Smooth muscle cell (in vitro differentiated cells): ENCODE data around the gene CMTM3. TPM values are rescaled to one million over a fixed set of nuclear protein-coding genes. Genes with fewer than 3 reads are reported as not detected.
"Not testable (repeated sequence)": the region's sequence is repeated elsewhere in the genome, so short reads cannot be mapped to it uniquely, and the experiment has no call there.

Experiments used
- DNase-seq: peaks from one replicate; lab custom pipeline; 2025; ENCODE audit not compliant: unreplicated experiment; lab: John Stamatoyannopoulos, UW
- H2AFZ ChIP-seq: fragments of 200-600 bp; sonication (generic); 2 replicates; pipeline ENCODE4 v1.6.0; 2016; ENCODE audit warnings: antibody characterized with exemption, low read depth, mild to moderate bottlenecking
- H3F3A ChIP-seq: fragments of 200-600 bp; sonication (generic); 2 replicates; pipeline ENCODE4 v1.6.0; 2017; ENCODE audit warnings: antibody characterized with exemption, low read depth
- H3K27ac ChIP-seq: fragments of 200-600 bp; sonication (generic); 2 replicates; pipeline ENCODE4 v1.5.1; 2016; ENCODE audit warnings: low read depth, mild to moderate bottlenecking
- H3K27me3 ChIP-seq: fragments of 200-600 bp; sonication (generic); 2 replicates; pipeline ENCODE4 v1.6.1; 2016; ENCODE audit warnings: low read depth, mild to moderate bottlenecking
- H3K36me3 ChIP-seq: fragments of 200-600 bp; sonication (generic); 2 replicates; pipeline ENCODE4 v1.5.1; 2016; ENCODE audit warnings: low read depth
- H3K4me1 ChIP-seq: fragments of 200-600 bp; sonication (generic); 2 replicates; pipeline ENCODE4 v1.5.1; 2016; ENCODE audit warnings: low read depth
- H3K4me2 ChIP-seq: fragments of 200-600 bp; sonication (generic); 2 replicates; pipeline ENCODE4 v1.6.0; 2016; ENCODE audit warnings: mild to moderate bottlenecking
- H3K4me3 ChIP-seq: fragments of 200-600 bp; sonication (generic); 2 replicates; pipeline ENCODE4 v1.5.1; 2016; ENCODE audit warnings: mild to moderate bottlenecking
- H3K79me2 ChIP-seq: fragments of 200-600 bp; sonication (generic); 2 replicates; pipeline ENCODE4 v1.6.0; 2016; ENCODE audit warnings: low read depth, mild to moderate bottlenecking
- H3K9ac ChIP-seq: fragments of 200-600 bp; sonication (generic); 2 replicates; pipeline ENCODE4 v1.6.0; 2016; ENCODE audit warnings: low read depth
- H3K9me3 ChIP-seq: fragments of 200-600 bp; sonication (generic); replicated peaks from 2 replicates; pipeline ENCODE4 v1.5.1; 2016; ENCODE audit warnings: low read depth
- H4K20me1 ChIP-seq: fragments of 200-600 bp; sonication (generic); 2 replicates; pipeline ENCODE4 v1.6.0; 2016; ENCODE audit warnings: low read depth
- WGBS: methylation state at CpG from one replicate; pipeline ENCODE4 v1.1.7; 2016; ENCODE audit warnings: low lambda C conversion rate; 5-methylcytosine and 5-hydroxymethylcytosine counted together
- polyA plus RNA-seq: library from polyadenylated mRNA; unstranded; fragments of >200 nt; fragmentation: Nextera tagmentation; extraction: Ambion mirVana; gene quantifications from 2 replicates; pipeline ENCODE4 v1.2.1, GENCODE V29; 2016
- total RNA-seq: library from RNA; depleted of rRNA; stranded (reverse); fragments of >200 nt; gene quantifications from 2 replicates; pipeline ENCODE4 v1.2.3, GENCODE V29; 2014
- TF ChIP-seq, protein P1 (sequence below): fragments of 200-600 bp; sonication (generic); IDR thresholded peaks from 2 replicates; pipeline ENCODE4 v1.5.1; 2017; ENCODE audit warnings: borderline replicate concordance, mild to moderate bottlenecking, antibody characterized with exemption; ENCODE audit not compliant: insufficient read depth, poor library complexity, severe bottlenecking

Gene CMTM3
- total and polyA plus RNA-seq, 2 experiments from 2014 or later, result 21.8 to 57.8 TPM

DNA sequence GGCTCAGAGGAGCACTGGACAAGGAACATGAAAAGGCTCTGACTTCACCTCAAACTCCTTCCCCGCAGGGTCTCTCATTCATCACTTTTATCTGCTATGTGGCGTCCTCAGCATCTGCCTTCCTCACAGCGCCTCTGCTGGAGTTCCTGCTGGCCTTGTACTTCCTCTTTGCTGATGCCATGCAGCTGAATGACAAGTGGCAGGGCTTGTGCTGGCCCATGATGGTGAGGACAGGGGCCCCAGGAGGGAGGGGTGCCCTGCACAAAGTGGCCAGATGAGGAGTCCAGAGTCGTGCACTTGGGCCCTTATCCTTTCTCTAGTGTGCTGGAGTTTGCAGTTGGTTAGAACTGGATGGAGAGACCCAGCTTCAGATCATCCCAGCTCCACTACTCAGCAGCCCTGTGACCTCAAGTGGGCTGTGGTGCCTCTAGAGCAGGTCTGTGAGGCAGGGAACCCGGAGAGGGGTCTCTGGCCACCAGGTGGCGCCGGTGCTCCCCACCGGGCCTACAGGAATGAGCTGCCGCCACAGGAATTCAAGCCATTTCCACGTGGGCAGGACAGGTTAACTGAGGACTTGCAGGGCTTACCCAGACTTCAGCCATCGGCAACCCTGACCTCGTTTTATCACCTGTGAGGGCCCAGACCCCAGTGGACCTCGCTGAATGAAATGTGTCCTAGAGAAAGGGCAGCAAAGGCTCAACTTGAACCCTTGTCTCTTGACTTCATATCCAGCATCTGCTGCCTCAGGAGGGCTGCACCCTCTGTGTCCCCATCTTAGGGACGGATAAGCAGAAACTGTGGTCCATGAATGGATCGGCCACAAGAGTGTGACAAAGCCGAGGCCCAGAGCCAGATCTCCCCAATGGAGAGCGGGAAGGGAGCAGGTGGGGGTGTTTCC is 4.0 kb downstream of the CMTM3 start:
- no peaks in the 10 kb centered on the region for H3K9me3 ChIP-seq
- H3K36me3 ChIP-seq, result no peaks in the 10 kb centered on the region
- no peaks in the 10 kb centered on the region for H3F3A ChIP-seq
- no peak overlapping the region for H2AFZ ChIP-seq
- TF ChIP-seq, protein P1, sequence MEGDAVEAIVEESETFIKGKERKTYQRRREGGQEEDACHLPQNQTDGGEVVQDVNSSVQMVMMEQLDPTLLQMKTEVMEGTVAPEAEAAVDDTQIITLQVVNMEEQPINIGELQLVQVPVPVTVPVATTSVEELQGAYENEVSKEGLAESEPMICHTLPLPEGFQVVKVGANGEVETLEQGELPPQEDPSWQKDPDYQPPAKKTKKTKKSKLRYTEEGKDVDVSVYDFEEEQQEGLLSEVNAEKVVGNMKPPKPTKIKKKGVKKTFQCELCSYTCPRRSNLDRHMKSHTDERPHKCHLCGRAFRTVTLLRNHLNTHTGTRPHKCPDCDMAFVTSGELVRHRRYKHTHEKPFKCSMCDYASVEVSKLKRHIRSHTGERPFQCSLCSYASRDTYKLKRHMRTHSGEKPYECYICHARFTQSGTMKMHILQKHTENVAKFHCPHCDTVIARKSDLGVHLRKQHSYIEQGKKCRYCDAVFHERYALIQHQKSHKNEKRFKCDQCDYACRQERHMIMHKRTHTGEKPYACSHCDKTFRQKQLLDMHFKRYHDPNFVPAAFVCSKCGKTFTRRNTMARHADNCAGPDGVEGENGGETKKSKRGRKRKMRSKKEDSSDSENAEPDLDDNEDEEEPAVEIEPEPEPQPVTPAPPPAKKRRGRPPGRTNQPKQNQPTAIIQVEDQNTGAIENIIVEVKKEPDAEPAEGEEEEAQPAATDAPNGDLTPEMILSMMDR, result peak; percentile 94
- no peak overlapping the region for H3K9ac ChIP-seq
- peaks cover 15% of the 10 kb centered on the region for H3K79me2 ChIP-seq
- H3K4me1 ChIP-seq, result peaks cover 8% of the 10 kb centered on the region
- no peaks in the 10 kb centered on the region for H3K27me3 ChIP-seq
- 39% methylated on average over 17 of the region's 17 CpGs for WGBS
- H3K27ac ChIP-seq, result no peak overlapping the region
- peak; percentile 49 for DNase-seq
- H3K4me3 ChIP-seq, result no peak overlapping the region
- H4K20me1 ChIP-seq, result peaks cover 67% of the 10 kb centered on the region
- H3K4me2 ChIP-seq, result no peak overlapping the region

DNA sequence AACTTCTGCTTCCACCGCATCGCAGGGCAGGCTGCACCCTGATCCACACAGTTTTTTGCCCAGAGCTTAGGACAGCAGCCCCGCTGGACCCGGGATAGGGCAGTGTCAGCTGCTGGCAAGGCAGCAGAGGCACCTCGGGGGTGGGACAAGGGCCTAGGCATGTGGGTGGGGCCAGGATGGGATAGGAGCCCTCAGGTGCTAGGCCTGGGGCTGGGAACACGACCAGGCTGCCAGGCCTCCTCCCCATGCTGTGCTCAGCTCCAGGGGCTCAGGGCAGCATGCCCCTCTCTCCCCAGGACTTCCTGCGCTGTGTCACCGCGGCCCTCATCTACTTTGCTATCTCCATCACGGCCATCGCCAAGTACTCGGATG is 4.6 kb downstream of the CMTM3 start:
- no peak overlapping the region for H3K9ac ChIP-seq
- peaks cover 8% of the 10 kb centered on the region for H3K4me1 ChIP-seq
- H3F3A ChIP-seq, result no peaks in the 10 kb centered on the region
- no peak for DNase-seq
- H2AFZ ChIP-seq, result no peak overlapping the region
- no peak overlapping the region for H3K4me3 ChIP-seq
- H3K4me2 ChIP-seq, result no peak overlapping the region
- H4K20me1 ChIP-seq, result peaks cover 69% of the 10 kb centered on the region
- no peaks in the 10 kb centered on the region for H3K27me3 ChIP-seq
- TF ChIP-seq, protein P1, result no peak
- no peak overlapping the region for H3K27ac ChIP-seq
- WGBS, result 95% methylated on average over 11 of the region's 12 CpGs
- H3K36me3 ChIP-seq, result no peaks in the 10 kb centered on the region
- peaks cover 15% of the 10 kb centered on the region for H3K79me2 ChIP-seq
- H3K9me3 ChIP-seq, result no peaks in the 10 kb centered on the region

DNA sequence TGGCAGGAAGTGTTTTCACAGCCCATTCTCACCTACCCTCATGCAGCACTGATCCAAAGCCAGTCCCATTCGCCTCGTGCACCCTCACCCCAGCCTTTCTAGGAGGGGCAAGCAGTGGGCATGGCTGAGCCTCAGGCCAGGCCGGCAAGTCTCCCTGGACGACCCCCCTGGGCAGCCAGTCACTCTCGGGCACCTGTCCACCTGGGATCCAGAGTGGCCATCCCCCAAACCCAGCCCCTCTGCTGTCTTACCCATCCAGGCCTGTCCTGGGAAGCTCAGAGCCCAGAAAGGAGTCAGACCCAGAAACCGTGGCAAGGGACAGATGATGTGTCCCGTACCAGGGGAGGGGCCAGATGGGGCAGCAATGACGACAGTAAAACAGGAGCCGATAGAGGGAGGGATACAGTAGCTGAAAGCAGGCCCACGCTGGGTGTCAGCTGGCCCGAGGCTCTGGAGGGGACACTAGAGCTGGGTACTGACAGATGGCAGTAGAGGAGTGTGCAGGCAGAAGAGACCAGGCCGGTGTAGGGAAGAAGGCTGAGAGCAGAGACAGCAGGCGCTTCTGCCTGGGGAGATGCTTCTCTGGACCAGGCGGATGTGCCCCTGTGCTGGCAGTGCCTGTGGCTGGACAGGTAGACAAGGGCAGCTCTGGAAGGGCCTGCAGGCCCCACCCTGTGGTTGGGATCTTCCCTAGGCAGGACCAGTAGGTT is 5.8 kb downstream of the CMTM3 start:
- H4K20me1 ChIP-seq, result peaks cover 69% of the 10 kb centered on the region
- TF ChIP-seq, protein P1, result no peak
- WGBS, result 94% methylated on average over 14 of the region's 14 CpGs
- no peak overlapping the region for H3K9ac ChIP-seq
- no peaks in the 10 kb centered on the region for H3F3A ChIP-seq
- no peak overlapping the region for H2AFZ ChIP-seq
- no peak overlapping the region for H3K4me2 ChIP-seq
- no peaks in the 10 kb centered on the region for H3K36me3 ChIP-seq
- H3K9me3 ChIP-seq, result no peaks in the 10 kb centered on the region
- H3K4me1 ChIP-seq, result peaks cover 8% of the 10 kb centered on the region
- peaks cover 9% of the 10 kb centered on the region for H3K79me2 ChIP-seq
- H3K27ac ChIP-seq, result no peak overlapping the region
- no peak overlapping the region for H3K4me3 ChIP-seq
- no peaks in the 10 kb centered on the region for H3K27me3 ChIP-seq
- no peak for DNase-seq

DNA sequence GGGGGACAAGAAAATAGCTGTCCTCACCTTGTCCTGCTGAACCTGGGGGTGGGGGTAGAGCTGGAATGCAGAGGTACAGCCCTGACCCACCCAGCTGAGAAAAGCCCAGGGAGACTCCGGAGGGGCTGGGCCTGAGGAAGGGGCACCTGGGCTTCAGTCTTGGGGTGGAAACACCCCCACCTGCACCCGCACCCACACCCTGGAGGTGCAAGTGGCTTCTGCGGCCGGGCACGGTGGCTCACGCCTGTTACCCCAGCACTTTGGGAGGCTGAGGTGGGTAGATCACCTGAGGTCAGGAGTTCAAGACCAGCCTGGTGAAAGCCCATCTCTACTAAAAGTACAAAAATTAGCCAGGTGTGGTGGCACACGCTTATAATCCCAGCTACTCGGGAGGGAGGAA is 7.4 kb downstream of the CMTM3 start:
- not testable (repeated sequence) for H3K36me3 ChIP-seq, H3K4me3 ChIP-seq, H3K27me3 ChIP-seq, H3F3A ChIP-seq, H3K79me2 ChIP-seq, H3K4me2 ChIP-seq, H3K27ac ChIP-seq, H3K9me3 ChIP-seq, H3K4me1 ChIP-seq, DNase-seq, H2AFZ ChIP-seq, H3K9ac ChIP-seq
- H4K20me1 ChIP-seq, result peaks cover 55% of the 10 kb centered on the region
- WGBS, result 96% methylated on average over 8 of the region's 8 CpGs
